Mammary epithelial cell (primary cell): ENCODE data around the gene CHST5.

Source experiments
- EZH2 ChIP-seq: IDR thresholded peaks from 2 replicates; pipeline ENCODE4 v1.6.1; 2012; ENCODE audit warnings: low read length, inconsistent platforms, borderline replicate concordance
- TF ChIP-seq, protein P1 (sequence below), 2 donors: IDR thresholded peaks in 1 of 2; conservative IDR thresholded peaks in 1 of 2; 2 replicates each; pipeline ENCODE4 v1.5.1; 2011 to 2012; ENCODE audit warnings: inconsistent platforms in 2 of 2, low read length in 2 of 2, mild to moderate bottlenecking in 2 of 2, control low read depth in 1 of 2, low read depth in 1 of 2; ENCODE audit not compliant: insufficient read depth in 1 of 2; ENCODE audit errors: extremely low read depth in 1 of 2

DNA sequence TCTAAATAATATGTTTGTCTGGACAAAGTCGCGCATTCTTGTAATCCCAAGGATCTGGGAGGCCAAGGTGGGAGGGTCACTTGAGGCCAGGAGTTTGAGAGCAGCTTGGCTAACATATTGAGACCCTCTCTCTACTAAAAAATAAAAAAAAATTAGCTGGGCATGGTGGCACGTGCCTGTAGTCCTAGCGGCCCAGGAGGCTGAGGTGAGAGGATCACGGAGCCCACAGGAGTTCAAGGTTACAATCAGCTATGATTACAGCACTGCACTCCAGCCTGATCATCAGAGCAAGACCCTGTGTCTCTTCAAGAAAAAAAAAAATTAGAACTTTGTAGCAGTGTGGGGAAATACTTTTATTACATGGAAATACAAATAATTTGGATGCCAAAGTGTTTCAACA is 34.5 kb downstream of the CHST5 start:
- TF ChIP-seq, protein P1, sequence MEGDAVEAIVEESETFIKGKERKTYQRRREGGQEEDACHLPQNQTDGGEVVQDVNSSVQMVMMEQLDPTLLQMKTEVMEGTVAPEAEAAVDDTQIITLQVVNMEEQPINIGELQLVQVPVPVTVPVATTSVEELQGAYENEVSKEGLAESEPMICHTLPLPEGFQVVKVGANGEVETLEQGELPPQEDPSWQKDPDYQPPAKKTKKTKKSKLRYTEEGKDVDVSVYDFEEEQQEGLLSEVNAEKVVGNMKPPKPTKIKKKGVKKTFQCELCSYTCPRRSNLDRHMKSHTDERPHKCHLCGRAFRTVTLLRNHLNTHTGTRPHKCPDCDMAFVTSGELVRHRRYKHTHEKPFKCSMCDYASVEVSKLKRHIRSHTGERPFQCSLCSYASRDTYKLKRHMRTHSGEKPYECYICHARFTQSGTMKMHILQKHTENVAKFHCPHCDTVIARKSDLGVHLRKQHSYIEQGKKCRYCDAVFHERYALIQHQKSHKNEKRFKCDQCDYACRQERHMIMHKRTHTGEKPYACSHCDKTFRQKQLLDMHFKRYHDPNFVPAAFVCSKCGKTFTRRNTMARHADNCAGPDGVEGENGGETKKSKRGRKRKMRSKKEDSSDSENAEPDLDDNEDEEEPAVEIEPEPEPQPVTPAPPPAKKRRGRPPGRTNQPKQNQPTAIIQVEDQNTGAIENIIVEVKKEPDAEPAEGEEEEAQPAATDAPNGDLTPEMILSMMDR (conservative IDR thresholded peaks at IDR 0.05 in 1 of 2, IDR thresholded peaks at IDR 0.05 in 1 of 2; ENCODE audit: extremely low read depth in 1 of 2, insufficient read depth in 1 of 2, low read depth in 1 of 2, low read length in 2 of 2) = no peak
- TF ChIP-seq EZH2 = no peak
